Activated T-helper 1 cell treated with Interleukin-2 at 50 U/mL for 16 hours (primary cell): ENCODE measurements around the gene GNLY.
"Not testable (repeated sequence)": the region's sequence is repeated elsewhere in the genome, so short reads cannot be mapped to it uniquely, and the experiment has no call there.

Experiments
- DNase-seq: peaks from one replicate; pipeline ENCODE4 v3.0.0-alpha.2; 2020; ENCODE audit warnings: low read depth

The GNLY gene

GRCh38 chr2:85710687-85711577, 16.8 kb downstream of the GNLY start:
- DNase-seq: no peak

GRCh38 chr2:85711578-85712060, 17.5 kb downstream of the GNLY start:
- no peak for DNase-seq

- DNase-seq: no peak
Measured at GRCh38 chr2:85712336-85712735, 18.2 kb downstream of the GNLY start.

GRCh38 chr2:85712849-85713612, 18.9 kb downstream of the GNLY start:
- no peak for DNase-seq

- no peak for DNase-seq
Measured at GRCh38 chr2:85713836-85714235, 19.7 kb downstream of the GNLY start.

- DNase-seq: not testable (repeated sequence)
Measured at GRCh38 chr2:85714421-85714820, 20.3 kb downstream of the GNLY start.

- no peak for DNase-seq
Measured at GRCh38 chr2:85714841-85715240, 20.7 kb downstream of the GNLY start.

GRCh38 chr2:85716346-85716914, 22.3 kb downstream of the GNLY start:
- no peak for DNase-seq

GRCh38 chr2:85717308-85718008, 23.3 kb downstream of the GNLY start:
- no peak for DNase-seq

GRCh38 chr2:85718009-85718391, 23.8 kb downstream of the GNLY start:
- no peak for DNase-seq

GRCh38 chr2:85718885-85719492, 24.8 kb downstream of the GNLY start:
- DNase-seq: no peak

GRCh38 chr2:85719609-85720240, 25.6 kb downstream of the GNLY start:
- DNase-seq: no peak

GRCh38 chr2:85720533-85720932, 26.4 kb downstream of the GNLY start:
- DNase-seq: no peak

- no peak for DNase-seq
Measured at GRCh38 chr2:85721641-85722040, 27.5 kb downstream of the GNLY start.

GRCh38 chr2:85722519-85722918, 28.4 kb downstream of the GNLY start:
- DNase-seq: no peak

- DNase-seq: no peak
Measured at GRCh38 chr2:85723707-85724360, 29.7 kb downstream of the GNLY start.

- DNase-seq: no peak
Measured at GRCh38 chr2:85724731-85725181, 30.6 kb downstream of the GNLY start.

GRCh38 chr2:85725451-85725850, 31.3 kb downstream of the GNLY start:
- no peak for DNase-seq

GRCh38 chr2:85727798-85728197, 33.6 kb downstream of the GNLY start:
- DNase-seq: no peak

GRCh38 chr2:85728342-85728741, 34.2 kb downstream of the GNLY start:
- DNase-seq: no peak
